Gastroesophageal sphincter (tissue), 3 donors: ENCODE results near the gene SMARCB1.

Experiments used
- POLR2AphosphoS5 ChIP-seq: sonication (generic); formaldehyde crosslinking; IDR thresholded peaks from one replicate; pipeline ENCODE4 v1.6.1; 2017; ENCODE audit warnings: antibody characterized with exemption
- TF ChIP-seq, protein P1 (sequence below), 4 experiments: fragments of 200-600 bp in 2 of 4; fragments of 450-650 bp in 2 of 4; sonication (generic) in 1 of 4; IDR thresholded peaks; one replicate each; pipeline ENCODE4 v1.5.1; 2017 to 2019; ENCODE audit warnings: antibody characterized with exemption in 4 of 4, mild to moderate bottlenecking in 2 of 4, moderate library complexity in 2 of 4

DNA sequence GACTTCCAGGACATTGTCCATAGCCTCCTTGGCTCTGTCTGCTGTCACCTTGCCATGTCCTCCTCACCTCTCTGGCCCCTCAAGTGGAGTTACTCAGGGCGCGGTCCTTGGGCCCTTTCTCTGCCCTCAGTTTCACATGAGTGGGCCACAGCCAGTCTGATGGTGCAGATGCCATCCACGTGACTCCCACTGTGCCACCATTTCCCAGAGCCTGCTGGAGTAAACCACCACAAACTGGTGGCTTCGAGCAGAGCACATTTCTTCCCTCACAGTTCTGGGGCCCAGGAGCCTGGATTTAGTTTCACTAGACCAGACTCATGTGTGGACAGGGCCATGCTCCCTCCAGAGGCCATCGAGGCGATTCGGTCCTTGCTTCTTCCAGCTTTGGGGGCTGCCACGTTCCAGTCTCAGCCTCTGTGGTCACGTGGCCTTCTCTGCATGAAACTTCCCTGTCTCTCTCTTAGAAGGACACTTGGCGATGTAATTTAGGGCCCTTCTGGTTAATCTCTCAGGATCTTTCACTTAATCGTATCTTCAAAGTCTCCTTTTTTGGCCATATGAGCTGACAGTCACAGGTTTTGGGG, 14.6 kb downstream of the SMARCB1 start:
- TF ChIP-seq, protein P1, sequence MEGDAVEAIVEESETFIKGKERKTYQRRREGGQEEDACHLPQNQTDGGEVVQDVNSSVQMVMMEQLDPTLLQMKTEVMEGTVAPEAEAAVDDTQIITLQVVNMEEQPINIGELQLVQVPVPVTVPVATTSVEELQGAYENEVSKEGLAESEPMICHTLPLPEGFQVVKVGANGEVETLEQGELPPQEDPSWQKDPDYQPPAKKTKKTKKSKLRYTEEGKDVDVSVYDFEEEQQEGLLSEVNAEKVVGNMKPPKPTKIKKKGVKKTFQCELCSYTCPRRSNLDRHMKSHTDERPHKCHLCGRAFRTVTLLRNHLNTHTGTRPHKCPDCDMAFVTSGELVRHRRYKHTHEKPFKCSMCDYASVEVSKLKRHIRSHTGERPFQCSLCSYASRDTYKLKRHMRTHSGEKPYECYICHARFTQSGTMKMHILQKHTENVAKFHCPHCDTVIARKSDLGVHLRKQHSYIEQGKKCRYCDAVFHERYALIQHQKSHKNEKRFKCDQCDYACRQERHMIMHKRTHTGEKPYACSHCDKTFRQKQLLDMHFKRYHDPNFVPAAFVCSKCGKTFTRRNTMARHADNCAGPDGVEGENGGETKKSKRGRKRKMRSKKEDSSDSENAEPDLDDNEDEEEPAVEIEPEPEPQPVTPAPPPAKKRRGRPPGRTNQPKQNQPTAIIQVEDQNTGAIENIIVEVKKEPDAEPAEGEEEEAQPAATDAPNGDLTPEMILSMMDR (IDR thresholded peaks at IDR 0.05) = no peak
- no peak for TF ChIP-seq POLR2AphosphoS5
